Activated naive CD4-positive, alpha-beta T cell treated with anti-CD3 and anti-CD28 coated beads, Interleukin-2, amount 50 U/mL, for 24 hours (primary cell): ENCODE results near the gene DRC7.
"Not testable (repeated sequence)": the region's sequence is repeated elsewhere in the genome, so short reads cannot be mapped to it uniquely, and the experiment has no call there.

Source experiments
- H3K27ac Mint-ChIP-seq: one replicate; pipeline ENCODE4 v1.8.0; 2021; ENCODE audit warnings: mild to moderate bottlenecking, mixed read lengths
- H3K27me3 Mint-ChIP-seq: one replicate; pipeline ENCODE4 v1.8.0; 2021; ENCODE audit warnings: mixed read lengths
- H3K36me3 Mint-ChIP-seq: one replicate; pipeline ENCODE4 v1.8.0; 2021; ENCODE audit warnings: mixed read lengths
- H3K4me1 Mint-ChIP-seq: one replicate; pipeline ENCODE4 v1.8.0; 2021; ENCODE audit warnings: mixed read lengths
- H3K4me3 Mint-ChIP-seq: one replicate; pipeline ENCODE4 v1.8.0; 2021; ENCODE audit warnings: mild to moderate bottlenecking, mixed read lengths
- H3K9me3 Mint-ChIP-seq: one replicate; pipeline ENCODE4 v1.8.0; 2021; ENCODE audit warnings: mixed read lengths

Gene DRC7

GRCh38 chr16:57741660-57742191 lies 47.1 kb downstream of the DRC7 start:
- Mint-ChIP-seq H3K36me3 (no peaks in the 10 kb centered on the region), H3K27ac (no peak overlapping the region), H3K27me3 (no peaks in the 10 kb centered on the region), H3K4me1 (peaks cover 11% of the 10 kb centered on the region), H3K9me3 (no peaks in the 10 kb centered on the region), H3K4me3 (no peak overlapping the region)

DNA sequence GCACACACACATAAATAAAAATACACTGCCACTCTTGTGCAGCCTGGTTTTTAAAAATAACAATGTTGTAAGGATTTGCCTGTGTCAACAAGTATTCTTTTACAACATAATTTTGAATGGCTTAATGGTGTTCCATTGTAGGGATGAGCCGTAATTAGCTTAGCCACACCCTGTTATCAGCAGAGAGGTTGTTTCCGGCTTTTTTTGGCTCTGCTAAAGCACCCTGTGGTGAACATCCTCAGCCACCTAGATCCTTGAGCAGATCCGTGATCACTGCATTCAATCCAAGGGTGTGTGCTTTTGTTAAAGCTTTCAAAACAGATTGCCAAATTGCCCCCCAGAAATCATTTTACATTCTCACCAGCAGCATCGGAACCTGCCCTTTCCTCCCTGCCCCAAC lies 47.9 kb downstream of the DRC7 start:
- Mint-ChIP-seq H3K4me3 (no peak overlapping the region), H3K27ac (no peak overlapping the region), H3K9me3 (no peaks in the 10 kb centered on the region), H3K36me3 (no peaks in the 10 kb centered on the region), H3K4me1 (peaks cover 3% of the 10 kb centered on the region), H3K27me3 (no peaks in the 10 kb centered on the region)

DNA sequence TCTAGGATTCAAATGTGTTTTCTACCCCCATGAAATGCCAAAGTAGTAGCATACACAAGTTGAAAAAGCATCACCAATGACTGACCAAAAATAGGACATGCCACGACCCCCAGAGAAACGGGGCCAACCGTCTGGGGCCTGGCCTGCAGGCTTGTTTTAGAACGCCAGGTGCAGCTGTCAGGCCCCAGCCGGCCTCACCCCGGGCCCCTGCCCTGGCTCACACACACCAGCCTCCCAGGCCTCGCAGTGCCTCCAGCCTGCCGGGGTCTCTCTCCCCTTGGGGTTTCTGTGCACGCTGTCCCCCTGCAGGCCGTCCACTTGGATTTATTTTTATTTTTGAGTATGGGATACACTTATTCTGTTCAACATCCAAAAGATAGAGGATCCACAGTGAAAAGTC lies 48.9 kb downstream of the DRC7 start:
- H3K4me1 Mint-ChIP-seq = no peaks in the 10 kb centered on the region
- H3K27ac Mint-ChIP-seq = no peak overlapping the region
- no peaks in the 10 kb centered on the region for H3K36me3 Mint-ChIP-seq
- H3K4me3 Mint-ChIP-seq = no peak overlapping the region
- H3K9me3 Mint-ChIP-seq = no peaks in the 10 kb centered on the region
- H3K27me3 Mint-ChIP-seq = no peaks in the 10 kb centered on the region

GRCh38 chr16:57743886-57744641 lies 49.5 kb downstream of the DRC7 start:
- Mint-ChIP-seq H3K9me3 (no peaks in the 10 kb centered on the region), H3K4me1 (no peaks in the 10 kb centered on the region), H3K4me3 (no peak overlapping the region), H3K36me3 (no peaks in the 10 kb centered on the region), H3K27ac (no peak overlapping the region), H3K27me3 (no peaks in the 10 kb centered on the region)

- H3K27me3 Mint-ChIP-seq = no peaks in the 10 kb centered on the region
- no peaks in the 10 kb centered on the region for H3K4me1 Mint-ChIP-seq
- no peaks in the 10 kb centered on the region for H3K36me3 Mint-ChIP-seq
- H3K27ac Mint-ChIP-seq = no peak overlapping the region
- no peak overlapping the region for H3K4me3 Mint-ChIP-seq
- no peaks in the 10 kb centered on the region for H3K9me3 Mint-ChIP-seq
Observed at GRCh38 chr16:57744642-57744903, 50.0 kb downstream of the DRC7 start.

- Mint-ChIP-seq H3K27ac (no peak overlapping the region), H3K4me3 (no peak overlapping the region), H3K4me1 (no peaks in the 10 kb centered on the region), H3K27me3 (no peaks in the 10 kb centered on the region), H3K36me3 (no peaks in the 10 kb centered on the region), H3K9me3 (no peaks in the 10 kb centered on the region)
Observed at GRCh38 chr16:57745768-57746167, 51.2 kb downstream of the DRC7 start.

- H3K4me1 Mint-ChIP-seq, H3K36me3 Mint-ChIP-seq, H3K27me3 Mint-ChIP-seq, H3K9me3 Mint-ChIP-seq, H3K4me3 Mint-ChIP-seq, H3K27ac Mint-ChIP-seq: not testable (repeated sequence)
Observed at GRCh38 chr16:57746316-57746715, 51.7 kb downstream of the DRC7 start.

GRCh38 chr16:57747091-57747490 lies 52.5 kb downstream of the DRC7 start:
- no peak overlapping the region for H3K27ac Mint-ChIP-seq
- H3K36me3 Mint-ChIP-seq = no peaks in the 10 kb centered on the region
- no peaks in the 10 kb centered on the region for H3K9me3 Mint-ChIP-seq
- H3K4me1 Mint-ChIP-seq = no peaks in the 10 kb centered on the region
- no peak overlapping the region for H3K4me3 Mint-ChIP-seq
- no peaks in the 10 kb centered on the region for H3K27me3 Mint-ChIP-seq

- Mint-ChIP-seq H3K4me1 (no peaks in the 10 kb centered on the region), H3K27ac (no peak overlapping the region), H3K36me3 (no peaks in the 10 kb centered on the region), H3K9me3 (no peaks in the 10 kb centered on the region), H3K27me3 (no peaks in the 10 kb centered on the region), H3K4me3 (no peak overlapping the region)
Observed at GRCh38 chr16:57747496-57747895, 52.9 kb downstream of the DRC7 start.

- Mint-ChIP-seq H3K9me3 (no peaks in the 10 kb centered on the region), H3K4me1 (no peaks in the 10 kb centered on the region), H3K27ac (no peak overlapping the region), H3K4me3 (no peak overlapping the region), H3K36me3 (no peaks in the 10 kb centered on the region), H3K27me3 (no peaks in the 10 kb centered on the region)
Observed at GRCh38 chr16:57747996-57748395, 53.4 kb downstream of the DRC7 start.

DNA sequence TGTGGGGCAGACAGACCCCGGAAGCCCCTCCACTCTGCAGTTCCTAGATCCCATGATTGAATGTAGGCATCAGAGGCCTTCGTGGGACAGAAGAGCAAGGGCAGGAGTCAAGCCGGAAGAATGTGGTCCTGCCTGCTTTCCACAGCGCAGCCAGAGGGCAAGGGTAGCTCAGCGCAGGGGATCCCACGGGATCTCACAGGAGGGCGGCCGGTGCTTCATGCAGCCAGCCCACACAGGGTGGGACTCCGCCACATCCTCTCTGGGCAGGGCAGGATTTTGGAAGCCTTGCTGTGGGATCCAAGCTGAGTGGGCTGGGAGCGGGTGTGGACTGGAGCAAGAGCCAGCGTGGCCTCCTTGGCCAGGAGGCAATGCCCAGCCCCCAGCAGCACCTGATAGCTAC lies 54.0 kb downstream of the DRC7 start:
- Mint-ChIP-seq H3K36me3 (no peaks in the 10 kb centered on the region), H3K4me1 (no peaks in the 10 kb centered on the region), H3K4me3 (no peak overlapping the region), H3K27me3 (no peaks in the 10 kb centered on the region), H3K27ac (no peak overlapping the region), H3K9me3 (no peaks in the 10 kb centered on the region)

DNA sequence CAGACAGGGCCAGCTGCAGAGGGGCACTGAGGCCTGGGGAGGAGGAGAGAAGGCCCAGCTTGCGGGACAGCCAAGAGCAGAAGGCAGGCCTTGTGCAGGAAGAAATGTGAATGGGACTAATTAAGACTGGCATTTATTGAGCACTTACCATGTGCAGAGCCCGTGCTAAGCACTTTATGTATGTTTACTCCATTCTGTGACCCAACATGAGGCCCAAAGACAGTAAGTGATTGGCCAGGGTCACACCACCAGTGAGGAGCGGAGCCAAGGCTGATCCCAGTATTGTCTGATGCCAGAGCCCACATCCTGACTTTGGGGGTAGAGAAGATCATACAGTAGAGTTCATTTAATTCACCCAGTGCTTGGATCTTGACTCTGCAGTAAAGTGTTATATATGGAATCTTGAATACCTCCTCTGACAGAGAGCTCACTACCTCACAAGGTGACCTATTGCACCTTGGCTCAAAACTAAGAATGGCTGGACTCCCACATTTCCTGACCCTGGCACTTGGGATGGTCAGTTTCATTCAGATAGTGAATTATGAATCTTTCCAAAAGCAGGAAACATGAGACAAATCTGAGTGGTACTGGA lies 54.6 kb downstream of the DRC7 start:
- Mint-ChIP-seq H3K4me1 (no peaks in the 10 kb centered on the region), H3K27ac (no peak overlapping the region), H3K4me3 (no peak overlapping the region), H3K9me3 (no peaks in the 10 kb centered on the region), H3K36me3 (no peaks in the 10 kb centered on the region), H3K27me3 (no peaks in the 10 kb centered on the region)

DNA sequence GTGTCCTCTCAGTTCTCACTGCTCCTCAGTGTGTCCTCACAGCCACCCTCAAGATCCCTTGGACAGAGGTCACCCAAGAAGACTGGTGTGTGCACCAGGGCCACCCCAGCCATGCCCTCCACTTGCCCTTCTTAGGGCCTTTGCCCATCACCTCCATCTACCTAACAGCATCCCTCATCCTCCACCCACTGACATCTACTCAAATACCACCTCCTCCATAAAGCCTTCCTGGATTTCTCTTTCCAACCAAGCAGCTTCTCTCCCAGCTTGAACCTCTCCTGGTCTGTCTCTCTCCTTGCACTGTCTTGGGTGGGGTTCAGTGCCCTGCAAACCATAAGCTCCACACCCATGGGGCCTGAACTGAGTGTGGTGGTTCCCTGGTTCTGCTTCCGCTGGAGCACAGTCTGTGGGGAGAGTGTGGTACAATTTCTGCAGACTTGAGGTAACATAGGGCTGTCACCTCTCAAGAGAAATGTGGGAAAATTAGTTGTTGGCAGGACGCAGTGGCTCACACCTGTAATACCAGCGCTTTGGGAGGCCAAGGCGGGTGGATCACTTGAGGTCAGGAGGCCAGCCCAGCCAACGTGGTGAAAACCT lies 55.3 kb downstream of the DRC7 start:
- H3K36me3 Mint-ChIP-seq = no peaks in the 10 kb centered on the region
- no peaks in the 10 kb centered on the region for H3K4me1 Mint-ChIP-seq
- H3K4me3 Mint-ChIP-seq = no peak overlapping the region
- no peak overlapping the region for H3K27ac Mint-ChIP-seq
- no peaks in the 10 kb centered on the region for H3K9me3 Mint-ChIP-seq
- H3K27me3 Mint-ChIP-seq = no peaks in the 10 kb centered on the region

DNA sequence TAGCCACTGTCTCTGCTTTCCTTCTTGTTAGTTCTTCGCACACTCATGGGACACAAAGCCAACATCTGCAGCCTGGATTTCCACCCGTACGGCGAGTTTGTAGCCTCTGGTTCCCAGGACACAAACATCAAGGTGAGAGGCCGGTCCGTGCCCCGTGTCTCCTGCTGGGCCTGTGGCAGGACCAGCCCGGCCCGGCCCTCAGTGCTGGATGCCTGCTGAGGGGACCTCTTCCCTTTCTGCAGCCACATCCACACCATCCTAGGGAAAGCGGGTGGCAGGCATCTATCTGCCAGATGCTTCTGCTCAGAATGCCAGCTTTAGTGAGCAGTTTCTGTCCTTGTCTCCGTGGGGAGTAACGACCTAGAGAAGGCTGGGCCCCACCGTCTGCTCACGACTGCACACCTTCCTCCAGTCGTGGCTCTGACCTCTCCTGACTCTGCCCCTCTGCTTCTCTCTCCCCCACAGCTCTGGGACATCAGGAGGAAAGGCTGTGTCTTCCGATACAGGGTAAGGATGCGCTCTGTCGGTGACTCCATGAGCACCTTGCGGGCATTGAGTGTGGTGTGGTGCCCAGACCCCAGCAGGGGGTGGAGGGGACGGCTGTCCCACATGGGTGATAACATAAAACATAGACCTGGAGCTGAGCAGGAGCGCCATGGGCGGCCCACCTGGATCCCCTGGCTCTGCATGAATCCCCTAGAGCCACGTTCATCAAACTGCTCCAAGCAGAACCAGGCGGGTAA lies 56.4 kb downstream of the DRC7 start:
- Mint-ChIP-seq H3K9me3 (no peaks in the 10 kb centered on the region), H3K4me3 (no peak overlapping the region), H3K27me3 (no peaks in the 10 kb centered on the region), H3K4me1 (no peaks in the 10 kb centered on the region), H3K36me3 (no peaks in the 10 kb centered on the region), H3K27ac (no peak overlapping the region)

DNA sequence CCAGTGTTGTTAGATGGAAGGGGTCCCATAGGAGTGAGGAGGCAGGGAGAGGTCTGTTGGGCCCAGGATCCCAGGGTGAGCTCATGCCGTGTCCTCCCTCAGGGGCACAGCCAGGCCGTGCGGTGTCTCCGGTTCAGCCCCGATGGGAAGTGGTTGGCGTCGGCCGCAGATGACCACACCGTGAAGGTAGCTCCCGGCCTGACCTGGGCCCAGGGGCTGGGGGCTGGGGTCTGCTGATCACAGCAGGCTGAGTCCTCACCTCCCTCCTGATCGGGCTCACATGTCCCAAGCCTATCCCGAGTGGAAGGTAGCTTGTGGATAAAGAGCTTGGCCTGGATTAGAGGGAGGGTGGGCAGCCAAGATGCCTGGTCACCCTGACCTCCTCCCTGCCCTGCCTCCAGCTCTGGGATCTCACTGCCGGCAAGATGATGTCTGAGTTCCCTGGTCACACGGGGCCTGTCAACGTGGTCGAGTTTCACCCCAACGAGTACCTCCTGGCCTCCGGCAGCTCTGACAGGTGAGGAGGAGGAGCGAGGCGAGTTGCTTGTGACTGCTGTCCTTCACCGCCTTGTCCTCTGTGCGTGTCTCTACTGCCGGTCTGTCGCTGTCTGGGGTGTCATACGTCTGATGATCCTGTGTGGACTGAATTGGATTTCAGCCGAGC lies 57.1 kb downstream of the DRC7 start:
- H3K4me3 Mint-ChIP-seq = no peak overlapping the region
- H3K9me3 Mint-ChIP-seq = no peaks in the 10 kb centered on the region
- H3K36me3 Mint-ChIP-seq = no peaks in the 10 kb centered on the region
- H3K4me1 Mint-ChIP-seq = no peaks in the 10 kb centered on the region
- no peak overlapping the region for H3K27ac Mint-ChIP-seq
- H3K27me3 Mint-ChIP-seq = no peaks in the 10 kb centered on the region

GRCh38 chr16:57752203-57752580 lies 57.6 kb downstream of the DRC7 start:
- no peaks in the 10 kb centered on the region for H3K4me1 Mint-ChIP-seq
- no peak overlapping the region for H3K4me3 Mint-ChIP-seq
- no peaks in the 10 kb centered on the region for H3K27me3 Mint-ChIP-seq
- no peak overlapping the region for H3K27ac Mint-ChIP-seq
- no peaks in the 10 kb centered on the region for H3K9me3 Mint-ChIP-seq
- no peaks in the 10 kb centered on the region for H3K36me3 Mint-ChIP-seq
